ENCODE results near the gene CAND1. TPM values are rescaled to one million over a fixed set of nuclear protein-coding genes. Genes with fewer than 3 reads are reported as not detected.

Gene CAND1
- total RNA-seq, 2 experiments from 2014 or later = 143 to 159 TPM

- CTCF ChIA-PET = interaction anchor here (0.7 to 1.8 kb wide), 7 partner anchors 9 to 890 kb away, joined by 3 to 6 read pairs (median 3); no protein-coding TSS in a partner anchor
- Mint-ChIP-seq H3K27me3 (no peaks in the 10 kb centered on the region), H3K27ac (peak overlapping the region; percentile 99), H3K4me1 (peaks cover 33% of the 10 kb centered on the region), H3K36me3 (ENCODE audit: low read depth) (peaks cover 15% of the 10 kb centered on the region), H3K9me3 (no peaks in the 10 kb centered on the region), H3K4me3 (peak overlapping the region; percentile 96)
- peak; percentile 95 for DNase-seq
- POLR2A ChIA-PET = interaction anchor here (1.2 kb wide), 1 partner anchor 86 kb away, joined by 3 read pairs; no protein-coding TSS in a partner anchor
Measured at GRCh38 chr12:67268335-67268895, 743 bp upstream of the CAND1 start.

DNA sequence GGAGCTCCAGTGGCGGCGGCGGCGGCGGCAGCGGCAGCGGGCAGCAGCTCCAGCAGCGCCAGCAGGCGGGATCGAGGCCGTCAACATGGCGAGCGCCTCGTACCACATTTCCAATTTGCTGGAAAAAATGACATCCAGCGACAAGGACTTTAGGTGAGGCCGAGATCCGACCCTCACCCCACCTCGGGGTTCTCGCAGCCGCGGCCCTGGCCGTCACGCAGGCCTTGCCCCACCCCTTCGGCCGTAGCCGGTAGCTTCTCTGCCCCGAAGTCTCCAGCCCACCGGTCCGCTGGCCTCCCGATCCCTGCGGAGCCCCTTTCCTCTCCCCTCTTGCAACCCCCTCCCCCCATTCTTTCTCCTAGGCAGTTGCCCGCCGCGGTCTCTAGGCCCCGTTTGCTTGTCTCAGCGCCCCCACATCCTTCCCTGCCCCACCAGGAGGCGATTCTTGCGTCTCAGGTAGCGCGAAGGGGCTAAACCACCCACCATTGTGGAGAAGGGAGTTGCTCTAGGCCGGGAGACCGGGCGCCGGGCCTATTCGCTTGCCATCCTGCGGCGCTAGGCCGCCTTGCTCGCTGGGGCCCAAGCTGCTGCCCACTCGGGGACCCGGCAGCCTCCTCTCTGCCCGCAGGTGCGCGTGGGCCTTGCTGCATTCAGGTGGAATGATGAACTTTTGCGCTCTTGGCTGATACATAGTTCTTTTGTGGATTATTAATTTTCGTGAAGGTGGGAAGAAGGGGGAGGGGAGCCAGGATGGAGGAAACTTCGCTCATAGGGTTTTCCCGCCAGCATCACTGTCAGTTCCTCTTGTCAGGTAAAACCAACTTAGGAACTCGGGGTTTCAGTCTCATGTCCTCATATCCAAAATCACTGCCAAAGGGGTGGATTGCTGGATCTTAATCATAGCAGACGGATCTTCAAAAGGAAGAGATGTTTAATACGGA is 745 bp downstream of the CAND1 start:
- peaks cover 18% of the 10 kb centered on the region for H3K36me3 Mint-ChIP-seq (ENCODE audit: low read depth)

DNA sequence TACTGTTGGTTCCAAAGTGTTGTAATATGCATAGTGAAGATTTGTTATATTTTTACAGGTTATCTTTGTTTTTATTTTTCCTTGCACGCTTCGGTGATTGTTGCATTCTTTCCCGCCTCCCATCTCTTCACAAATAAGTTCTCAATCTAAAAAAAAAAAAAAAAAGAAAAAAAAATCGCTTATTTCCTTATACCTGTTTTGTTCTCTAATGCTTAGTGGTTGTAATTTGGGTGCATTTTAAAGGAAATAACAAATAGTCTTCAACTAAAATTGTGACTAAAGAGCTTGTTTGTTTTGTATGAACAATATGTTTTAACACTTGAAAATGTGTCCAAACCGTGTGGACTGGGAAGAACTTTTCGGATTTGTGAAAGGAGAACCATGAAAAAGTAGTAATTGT is 1.5 kb downstream of the CAND1 start:
- peak overlapping the region; percentile 96 for H3K4me3 Mint-ChIP-seq
- H3K36me3 Mint-ChIP-seq (ENCODE audit: low read depth) = peaks cover 25% of the 10 kb centered on the region
- H3K9me3 Mint-ChIP-seq = no peaks in the 10 kb centered on the region
- peaks cover 52% of the 10 kb centered on the region for H3K4me1 Mint-ChIP-seq
- ChIA-PET POLR2A (no interaction called here), CTCF (interaction anchor here (1.8 kb wide), 1 partner anchor 16 kb away, joined by 5 read pairs; no protein-coding TSS in a partner anchor)
- H3K27ac Mint-ChIP-seq = peak overlapping the region; percentile 99
- no peaks in the 10 kb centered on the region for H3K27me3 Mint-ChIP-seq
- no peak for DNase-seq

More for the DNA sequence above, 745 bp downstream of the CAND1 start:
- CTCF ChIA-PET = interaction anchor here (0.7 to 1.8 kb wide), 7 partner anchors 10 to 348 kb away, joined by 3 to 6 read pairs (median 3); no protein-coding TSS in a partner anchor
- POLR2A ChIA-PET = interaction anchor here (1.2 kb wide), 1 partner anchor 84 kb away, joined by 3 read pairs; no protein-coding TSS in a partner anchor
- peak overlapping the region; percentile 96 for H3K4me3 Mint-ChIP-seq
- peak; percentile 41 for DNase-seq
- H3K9me3 Mint-ChIP-seq = no peaks in the 10 kb centered on the region
- peaks cover 45% of the 10 kb centered on the region for H3K4me1 Mint-ChIP-seq
- peak overlapping the region; percentile 99 for H3K27ac Mint-ChIP-seq
- H3K27me3 Mint-ChIP-seq = no peaks in the 10 kb centered on the region

GRCh38 chr12:67271976-67272375 is 2.8 kb downstream of the CAND1 start:
- ChIA-PET CTCF (interaction anchor here (0.7 kb wide), 1 partner anchor 735 kb away, joined by 3 read pairs; no protein-coding TSS in a partner anchor), POLR2A (no interaction called here)
- peak overlapping the region; percentile 45 for H3K4me3 Mint-ChIP-seq
- H3K4me1 Mint-ChIP-seq = peaks cover 66% of the 10 kb centered on the region
- H3K27me3 Mint-ChIP-seq = no peaks in the 10 kb centered on the region
- DNase-seq = no peak
- no peaks in the 10 kb centered on the region for H3K9me3 Mint-ChIP-seq
- no peak overlapping the region for H3K27ac Mint-ChIP-seq
- H3K36me3 Mint-ChIP-seq (ENCODE audit: low read depth) = peaks cover 36% of the 10 kb centered on the region

DNA sequence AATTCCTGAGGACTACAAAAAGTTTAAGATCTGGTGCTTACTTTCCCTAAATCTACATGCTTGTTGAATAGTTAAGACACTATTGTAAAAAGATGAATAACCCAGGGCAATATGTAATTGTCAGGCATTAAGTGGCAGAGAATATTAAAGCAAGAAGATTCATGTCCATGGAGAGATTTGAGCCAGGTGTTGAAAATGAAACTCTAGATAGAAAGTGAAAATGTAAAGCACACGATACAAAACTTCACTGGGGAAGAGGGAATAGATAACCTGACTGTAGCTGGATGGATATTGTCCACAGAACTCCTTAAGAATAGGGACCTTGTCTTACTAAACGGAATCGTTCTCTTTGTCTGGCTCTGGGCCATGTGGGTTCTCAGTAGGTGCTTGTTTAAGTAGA is 5.0 kb downstream of the CAND1 start:
- peaks cover 66% of the 10 kb centered on the region for H3K4me1 Mint-ChIP-seq
- POLR2A ChIA-PET = no interaction called here
- DNase-seq = no peak
- no peaks in the 10 kb centered on the region for H3K27me3 Mint-ChIP-seq
- peaks cover 54% of the 10 kb centered on the region for H3K36me3 Mint-ChIP-seq (ENCODE audit: low read depth)
- CTCF ChIA-PET = interaction anchor here (1.6 kb wide), 1 partner anchor 27 kb away, joined by 3 read pairs; no protein-coding TSS in a partner anchor
- peak overlapping the region; percentile 14 for H3K27ac Mint-ChIP-seq
- peak overlapping the region; percentile 18 for H3K4me3 Mint-ChIP-seq
- H3K9me3 Mint-ChIP-seq = no peaks in the 10 kb centered on the region

DNA sequence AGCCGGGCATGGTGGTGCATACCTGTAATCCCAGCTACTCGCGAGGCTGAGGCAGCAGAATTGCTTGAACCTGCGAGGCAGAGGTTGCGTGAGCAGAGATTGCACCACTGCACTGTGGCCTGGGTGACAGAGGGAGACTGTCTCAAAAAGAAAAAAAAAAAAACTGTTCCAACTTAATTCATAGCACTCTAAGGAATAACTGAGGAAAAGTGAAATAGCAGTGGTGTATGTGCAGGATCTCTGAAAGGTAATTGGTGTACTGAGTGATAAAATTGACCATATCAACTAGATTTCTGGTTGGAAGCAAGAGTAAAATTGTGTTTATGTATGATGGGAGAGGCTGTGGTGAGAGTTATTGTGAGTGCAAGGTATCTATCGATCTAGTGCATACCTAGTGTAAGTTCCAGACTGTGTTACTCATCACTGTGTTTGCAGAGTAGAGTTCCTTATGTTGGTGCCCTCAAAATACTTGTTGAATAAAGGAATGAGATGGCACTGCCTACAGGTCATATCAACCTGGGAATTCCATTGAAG is 6.3 kb downstream of the CAND1 start:
- Mint-ChIP-seq H3K4me1 (peaks cover 68% of the 10 kb centered on the region), H3K36me3 (ENCODE audit: low read depth) (peaks cover 50% of the 10 kb centered on the region), H3K9me3 (no peaks in the 10 kb centered on the region), H3K27me3 (no peaks in the 10 kb centered on the region), H3K27ac (peak overlapping the region; percentile 6), H3K4me3 (peak overlapping the region; percentile 33)
- ChIA-PET POLR2A (no interaction called here), CTCF (no interaction called here)
- no peak for DNase-seq

GRCh38 chr12:67276421-67276820 is 7.3 kb downstream of the CAND1 start:
- no peak overlapping the region for H3K4me3 Mint-ChIP-seq
- no peaks in the 10 kb centered on the region for H3K27me3 Mint-ChIP-seq
- no peak overlapping the region for H3K27ac Mint-ChIP-seq
- H3K36me3 Mint-ChIP-seq (ENCODE audit: low read depth) = peaks cover 48% of the 10 kb centered on the region
- no peaks in the 10 kb centered on the region for H3K9me3 Mint-ChIP-seq
- DNase-seq = no peak
- peaks cover 66% of the 10 kb centered on the region for H3K4me1 Mint-ChIP-seq
- CTCF ChIA-PET = no interaction called here
- POLR2A ChIA-PET = no interaction called here

DNA sequence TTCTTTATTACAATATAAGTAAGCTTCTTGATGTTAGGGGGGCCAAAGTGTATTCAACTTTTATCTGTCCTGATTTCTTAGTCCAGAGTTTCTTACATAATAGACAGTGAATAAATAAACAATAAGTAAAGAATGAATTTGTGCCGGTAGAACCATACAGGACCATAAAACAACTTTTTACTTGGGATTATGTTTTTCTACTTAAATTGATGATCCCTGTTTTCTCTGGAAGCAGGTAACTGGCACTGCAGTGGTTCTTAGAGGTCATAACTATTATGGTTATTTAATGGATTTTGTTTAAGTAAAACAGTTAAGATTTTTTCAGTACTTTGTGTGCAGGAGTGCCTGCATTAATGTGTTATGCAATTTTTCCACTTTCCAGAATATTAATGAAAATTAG is 10.5 kb downstream of the CAND1 start:
- no peaks in the 10 kb centered on the region for H3K9me3 Mint-ChIP-seq
- H3K27me3 Mint-ChIP-seq = no peaks in the 10 kb centered on the region
- H3K4me1 Mint-ChIP-seq = peaks cover 48% of the 10 kb centered on the region
- no peak overlapping the region for H3K27ac Mint-ChIP-seq
- H3K36me3 Mint-ChIP-seq (ENCODE audit: low read depth) = peaks cover 54% of the 10 kb centered on the region
- no peak overlapping the region for H3K4me3 Mint-ChIP-seq
- POLR2A ChIA-PET = no interaction called here
- CTCF ChIA-PET = interaction anchor here (2.3 kb wide), 1 partner anchor 11 kb away, joined by 6 read pairs; the partner anchor contains the start of gene CAND1
- no peak for DNase-seq

DNA sequence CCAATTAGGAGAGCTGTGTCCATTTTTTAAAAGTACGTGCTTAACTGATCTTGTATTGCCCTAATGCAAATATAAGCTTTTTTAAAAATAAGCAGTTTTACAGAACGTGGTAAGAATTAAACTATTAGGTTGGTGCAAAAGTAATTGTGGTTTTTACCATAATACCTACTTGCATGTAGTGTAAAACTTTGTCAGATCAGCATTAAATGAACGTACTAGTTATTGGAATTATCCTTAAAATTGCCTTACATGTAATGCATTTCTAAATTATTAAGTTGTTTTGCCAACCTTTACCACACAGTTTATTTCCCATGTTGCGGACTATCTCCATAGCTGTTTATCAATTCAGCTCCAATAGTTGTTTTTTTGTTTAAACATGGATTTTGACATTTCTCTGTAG is 10.9 kb downstream of the CAND1 start:
- POLR2A ChIA-PET = no interaction called here
- CTCF ChIA-PET = interaction anchor here (2.3 kb wide), 1 partner anchor 11 kb away, joined by 6 read pairs; the partner anchor contains the start of gene CAND1
- peaks cover 53% of the 10 kb centered on the region for H3K36me3 Mint-ChIP-seq (ENCODE audit: low read depth)
- peaks cover 48% of the 10 kb centered on the region for H3K4me1 Mint-ChIP-seq
- H3K4me3 Mint-ChIP-seq = no peak overlapping the region
- H3K27me3 Mint-ChIP-seq = no peaks in the 10 kb centered on the region
- no peak for DNase-seq
- H3K27ac Mint-ChIP-seq = no peak overlapping the region
- no peaks in the 10 kb centered on the region for H3K9me3 Mint-ChIP-seq

DNA sequence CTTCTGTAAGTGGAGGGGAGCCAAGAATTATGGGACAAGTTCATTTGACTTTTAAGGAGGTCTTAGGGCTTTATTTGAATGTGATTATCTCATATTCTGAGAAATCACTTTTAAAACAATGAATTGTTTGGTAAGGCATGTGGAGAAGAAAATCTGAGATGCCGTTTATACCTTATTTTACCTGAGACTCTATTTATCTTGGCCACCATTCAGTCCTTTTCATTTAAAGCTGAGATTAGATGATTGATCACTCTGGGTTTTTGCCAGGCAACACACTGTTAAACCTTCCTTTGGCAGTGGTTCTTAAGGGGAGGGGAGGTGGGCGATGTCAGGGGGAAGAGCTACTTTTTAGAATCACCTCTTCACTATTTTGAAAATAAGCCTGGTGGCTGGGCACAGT is 11.4 kb downstream of the CAND1 start:
- DNase-seq = no peak
- Mint-ChIP-seq H3K27me3 (no peaks in the 10 kb centered on the region), H3K4me1 (peaks cover 45% of the 10 kb centered on the region), H3K4me3 (no peak overlapping the region), H3K27ac (no peak overlapping the region), H3K9me3 (no peaks in the 10 kb centered on the region), H3K36me3 (ENCODE audit: low read depth) (peaks cover 50% of the 10 kb centered on the region)
- ChIA-PET CTCF (interaction anchor here (2.3 kb wide), 1 partner anchor 12 kb away, joined by 6 read pairs; the partner anchor contains the start of gene CAND1), POLR2A (no interaction called here)

GRCh38 chr12:67284561-67284960 is 15.4 kb downstream of the CAND1 start:
- Mint-ChIP-seq H3K36me3 (ENCODE audit: low read depth) (peaks cover 44% of the 10 kb centered on the region), H3K9me3 (no peaks in the 10 kb centered on the region), H3K27me3 (no peaks in the 10 kb centered on the region), H3K27ac (no peak overlapping the region), H3K4me1 (peaks cover 37% of the 10 kb centered on the region), H3K4me3 (no peak overlapping the region)
- CTCF ChIA-PET = interaction anchor here (0.6 kb wide), 1 partner anchor 299 kb away, joined by 3 read pairs; no protein-coding TSS in a partner anchor
- POLR2A ChIA-PET = no interaction called here
- DNase-seq = no peak

- H3K27ac Mint-ChIP-seq = no peak overlapping the region
- no peaks in the 10 kb centered on the region for H3K9me3 Mint-ChIP-seq
- no peaks in the 10 kb centered on the region for H3K27me3 Mint-ChIP-seq
- no peak for DNase-seq
- peaks cover 57% of the 10 kb centered on the region for H3K36me3 Mint-ChIP-seq (ENCODE audit: low read depth)
- H3K4me3 Mint-ChIP-seq = no peak overlapping the region
- POLR2A ChIA-PET = no interaction called here
- peaks cover 36% of the 10 kb centered on the region for H3K4me1 Mint-ChIP-seq
- CTCF ChIA-PET = interaction anchor here (1.8 kb wide), 1 partner anchor 16 kb away, joined by 5 read pairs; no protein-coding TSS in a partner anchor
Measured at GRCh38 chr12:67286257-67286656, 17.1 kb downstream of the CAND1 start.

Measured in activated CD4-positive, alpha-beta T cell treated with anti-CD3 and anti-CD28 coated beads, Interleukin-2, amount 10 ng/mL, durations not matched to agents 7 days and 5 days (primary cell).